SK-N-SH (cell line): ENCODE results near the gene TBCD. TPM values are rescaled to one million over a fixed set of nuclear protein-coding genes. Genes with fewer than 3 reads are reported as not detected.

ENCODE experiments used
- CTCF ChIA-PET: fragments of 300-600, 350-600 bp; formaldehyde crosslinking; extraction: SDS; loops from one replicate; lab custom pipeline; 2021; lab: Yijun Ruan, JAX
- POLR2A ChIA-PET: fragments of 350-600 bp; sonication (Branson Sonifier 250); formaldehyde crosslinking; extraction: SDS; loops from one replicate; lab custom pipeline; 2020; ENCODE audit warnings: antibody characterized with exemption, inconsistent platforms; lab: Yijun Ruan, JAX
- DNase-seq: peaks from one replicate; pipeline ENCODE4 v3.0.0; 2012
- H2AFZ ChIP-seq: fragments of 200-600 bp; sonication (generic); 2 replicates; pipeline ENCODE4 v1.8.1; 2016; ENCODE audit warnings: antibody characterized with exemption, mild to moderate bottlenecking, low read depth
- H3F3A ChIP-seq: fragments of 200-600 bp; sonication (generic); replicated peaks from 2 replicates; pipeline ENCODE3; 2016; ENCODE audit warnings: antibody characterized with exemption, mild to moderate bottlenecking; ENCODE audit not compliant: insufficient read depth
- H3K27ac ChIP-seq, 2 experiments: fragments of 200-500 bp in 1 of 2; fragments of 200-600 bp in 1 of 2; sonication (Bioruptor generic) in 1 of 2; sonication (generic), shearing (Covaris generic) in 1 of 2; 2 replicates each; pipeline versions ENCODE4 v1.5.1 to v1.6.1; 2014 to 2016; ENCODE audit warnings: low read depth in 2 of 2, inconsistent platforms in 1 of 2, low read length in 1 of 2, mild to moderate bottlenecking in 1 of 2, mixed read lengths in 1 of 2
- H3K27me3 ChIP-seq: fragments of 200-600 bp; sonication (generic), shearing (Covaris generic); 2 replicates; pipeline ENCODE4 v1.6.1; 2016; ENCODE audit warnings: mixed run types; ENCODE audit not compliant: insufficient read depth
- H3K36me3 ChIP-seq, 2 experiments: fragments of 200-500 bp in 1 of 2; fragments of 200-600 bp in 1 of 2; sonication (Bioruptor generic) in 1 of 2; sonication (generic) in 1 of 2; replicated peaks in 1 of 2; 2 replicates each; pipeline versions ENCODE3 to v1.5.1; 2014 to 2016; ENCODE audit warnings: low read length in 1 of 2, mild to moderate bottlenecking in 1 of 2; ENCODE audit not compliant: insufficient read depth in 2 of 2, control insufficient read depth in 1 of 2
- H3K4me1 ChIP-seq, 2 experiments: fragments of 200-500 bp in 1 of 2; fragments of 200-600 bp in 1 of 2; sonication (Bioruptor generic) in 1 of 2; sonication (generic), shearing (Covaris generic) in 1 of 2; 2 replicates each; pipeline versions ENCODE4 v1.5.1 to v1.6.1; 2014 to 2016; ENCODE audit warnings: low read depth in 1 of 2, low read length in 1 of 2, mixed run types in 1 of 2; ENCODE audit not compliant: insufficient read depth in 2 of 2, control insufficient read depth in 1 of 2
- H3K4me2 ChIP-seq: fragments of 200-600 bp; sonication (generic), shearing (Covaris generic); 2 replicates; pipeline ENCODE4 v1.6.1; 2017; ENCODE audit warnings: mixed run types
- H3K4me3 ChIP-seq, 2 experiments: fragments of 200-500 bp in 1 of 2; fragments of 200-600 bp in 1 of 2; sonication (Bioruptor generic) in 1 of 2; sonication (generic), shearing (Covaris generic) in 1 of 2; 2 replicates each; pipeline versions ENCODE4 v1.5.1 to v1.8.1; 2014 to 2016; ENCODE audit warnings: low read depth in 2 of 2, inconsistent platforms in 1 of 2, low read length in 1 of 2, mild to moderate bottlenecking in 1 of 2, mixed read lengths in 1 of 2, moderate library complexity in 1 of 2
- H3K79me2 ChIP-seq: fragments of 200-600 bp; sonication (generic); 2 replicates; pipeline ENCODE4 v1.8.1; 2017; ENCODE audit warnings: mild to moderate bottlenecking; ENCODE audit not compliant: insufficient read depth
- H3K9ac ChIP-seq: fragments of 200-600 bp; sonication (generic); 2 replicates; pipeline ENCODE4 v1.6.1; 2017; ENCODE audit warnings: mixed run types
- H3K9me2 ChIP-seq: fragments of 200-600 bp; sonication (generic); 2 replicates; pipeline ENCODE4 v1.6.1; 2017; ENCODE audit warnings: mixed run types
- H3K9me3 ChIP-seq: fragments of 200-600 bp; sonication (generic); 2 replicates; pipeline ENCODE4 v1.6.1; 2017; ENCODE audit warnings: mixed run types, mild to moderate bottlenecking, moderate library complexity
- H4K20me1 ChIP-seq: fragments of 200-600 bp; sonication (generic); 2 replicates; pipeline ENCODE4 v1.6.1; 2017; ENCODE audit warnings: mild to moderate bottlenecking, mixed run types; ENCODE audit not compliant: insufficient read depth
- CHD2 ChIP-seq: fragments of 150-350 bp; IDR thresholded peaks from 2 replicates; pipeline ENCODE4 v1.6.1; 2018; ENCODE audit warnings: low read length; ENCODE audit not compliant: partially characterized antibody
- ELF1 ChIP-seq: IDR thresholded peaks from 2 replicates; pipeline ENCODE4 v1.4.0; 2012
- EP300 ChIP-seq, 2 experiments: IDR thresholded peaks; 2 replicates each; pipeline versions ENCODE4 v1.4.0 to v1.6.1; 2012; ENCODE audit warnings: borderline replicate concordance in 1 of 2, low read depth in 1 of 2, low read length in 1 of 2
- FOXJ3 ChIP-seq: sonication (generic); formaldehyde crosslinking; IDR thresholded peaks from 2 replicates; pipeline ENCODE4 v1.5.1; 2020; ENCODE audit warnings: mild to moderate bottlenecking, missing genetic modification reagents
- FOXM1 ChIP-seq: IDR thresholded peaks from 2 replicates; pipeline ENCODE4 v1.4.0; 2012; ENCODE audit warnings: low read depth, mild to moderate bottlenecking
- GATA2 ChIP-seq: sonication (generic); formaldehyde crosslinking; IDR thresholded peaks from 2 replicates; pipeline ENCODE4 v1.5.0; 2020; ENCODE audit warnings: mild to moderate bottlenecking, missing genetic modification reagents
- IRF3 ChIP-seq: fragments of 150-350 bp; IDR thresholded peaks from 2 replicates; pipeline ENCODE4 v1.6.1; 2016; ENCODE audit warnings: mild to moderate bottlenecking, low read depth, low read length
- MEF2A ChIP-seq: IDR thresholded peaks from 2 replicates; pipeline ENCODE4 v1.4.0; 2012; ENCODE audit warnings: low read depth, borderline replicate concordance
- NRF1 ChIP-seq: IDR thresholded peaks from 2 replicates; pipeline ENCODE4 v1.6.1; 2012; ENCODE audit warnings: low read depth, mild to moderate bottlenecking, low read length
- PBX3 ChIP-seq: IDR thresholded peaks from 2 replicates; pipeline ENCODE4; 2012
- POLR2AphosphoS5 ChIP-seq: IDR thresholded peaks from 2 replicates; pipeline ENCODE4 v1.6.1; 2012; ENCODE audit warnings: low read depth, low read length
- RFX5 ChIP-seq: IDR thresholded peaks from 2 replicates; pipeline ENCODE4 v1.6.1; 2012; ENCODE audit warnings: mild to moderate bottlenecking, improper control_type of control experiment, low read length
- SIN3A ChIP-seq: IDR thresholded peaks from 2 replicates; pipeline ENCODE4 v1.6.1; 2012; ENCODE audit warnings: low read depth, mild to moderate bottlenecking, low read length, moderate library complexity, borderline replicate concordance
- SMC3 ChIP-seq: IDR thresholded peaks from 2 replicates; pipeline ENCODE4 v1.6.1; 2012; ENCODE audit warnings: low read depth, low read length, improper control_type of control experiment
- TAF1 ChIP-seq: IDR thresholded peaks from 2 replicates; pipeline ENCODE4 v1.6.1; 2012; ENCODE audit warnings: low read depth, mild to moderate bottlenecking, low read length, moderate library complexity, borderline replicate concordance
- TCF12 ChIP-seq: IDR thresholded peaks from 2 replicates; pipeline ENCODE4 v1.4.0; 2012
- YY1 ChIP-seq: IDR thresholded peaks from 2 replicates; pipeline ENCODE4 v1.4.0; 2012; ENCODE audit warnings: low read depth, mild to moderate bottlenecking
- WGBS: methylation state at CpG from one replicate; pipeline ENCODE4 v1.1.6; 2017; ENCODE audit warnings: low lambda C conversion rate; 5-methylcytosine and 5-hydroxymethylcytosine counted together
- polyA plus RNA-seq, 3 experiments: library from polyadenylated mRNA; depleted of rRNA; stranded (reverse); fragments of >200 nt; gene quantifications; 2 replicates each; pipeline ENCODE4 v1.2.3, GENCODE V29; 2012
- TF ChIP-seq, protein P1 (sequence below): fragments of 200-600 bp; sonication (generic); IDR thresholded peaks from 2 replicates; pipeline ENCODE4 v1.6.1; 2017; ENCODE audit warnings: antibody characterized with exemption, mild to moderate bottlenecking, moderate library complexity
- TF ChIP-seq, protein P2 (sequence below): IDR thresholded peaks from 2 replicates; pipeline ENCODE4 v1.4.0; 2012; ENCODE audit warnings: low read depth, borderline replicate concordance

Gene TBCD
- polyA plus RNA-seq, 1 of the 3 experiments (the other 2 are of a cell fraction) = 107 TPM

GRCh38 chr17:82959990-82960418, 208.1 kb downstream of the TBCD start:
- Histone ChIP-seq H3K4me2 (no peak overlapping the region), H3K27me3 (no peaks in the 10 kb centered on the region), H3K4me3 (no peak overlapping the region), H3K9ac (no peak overlapping the region), H3K79me2 (no peaks in the 10 kb centered on the region), H3K36me3 (peaks cover 0 to 3% of the 10 kb centered on the region in 2 experiments), H3K4me1 (no peaks in the 10 kb centered on the region), H2AFZ (no peak overlapping the region), H3K27ac (no peak overlapping the region), H3K9me3 (no peaks in the 10 kb centered on the region), H4K20me1 (no peaks in the 10 kb centered on the region), H3F3A (no peaks in the 10 kb centered on the region), H3K9me2 (no peaks in the 10 kb centered on the region)
- TF ChIP-seq CHD2 (no peak), POLR2AphosphoS5 (no peak), TCF12 (no peak), FOXM1 (no peak), EP300 (IDR thresholded peaks at IDR 0.05; ENCODE audit: borderline replicate concordance in 1 of 2, low read depth in 1 of 2, low read length in 1 of 2) (no peak), RFX5 (no peak), FOXJ3 (CRISPR knock-in tag) (no peak), SIN3A (no peak), NRF1 (no peak), ELF1 (no peak), IRF3 (no peak), PBX3 (no peak), YY1 (no peak), SMC3 (no peak), TAF1 (no peak), MEF2A (no peak), GATA2 (CRISPR knock-in tag) (no peak)
- TF ChIP-seq, protein P1, sequence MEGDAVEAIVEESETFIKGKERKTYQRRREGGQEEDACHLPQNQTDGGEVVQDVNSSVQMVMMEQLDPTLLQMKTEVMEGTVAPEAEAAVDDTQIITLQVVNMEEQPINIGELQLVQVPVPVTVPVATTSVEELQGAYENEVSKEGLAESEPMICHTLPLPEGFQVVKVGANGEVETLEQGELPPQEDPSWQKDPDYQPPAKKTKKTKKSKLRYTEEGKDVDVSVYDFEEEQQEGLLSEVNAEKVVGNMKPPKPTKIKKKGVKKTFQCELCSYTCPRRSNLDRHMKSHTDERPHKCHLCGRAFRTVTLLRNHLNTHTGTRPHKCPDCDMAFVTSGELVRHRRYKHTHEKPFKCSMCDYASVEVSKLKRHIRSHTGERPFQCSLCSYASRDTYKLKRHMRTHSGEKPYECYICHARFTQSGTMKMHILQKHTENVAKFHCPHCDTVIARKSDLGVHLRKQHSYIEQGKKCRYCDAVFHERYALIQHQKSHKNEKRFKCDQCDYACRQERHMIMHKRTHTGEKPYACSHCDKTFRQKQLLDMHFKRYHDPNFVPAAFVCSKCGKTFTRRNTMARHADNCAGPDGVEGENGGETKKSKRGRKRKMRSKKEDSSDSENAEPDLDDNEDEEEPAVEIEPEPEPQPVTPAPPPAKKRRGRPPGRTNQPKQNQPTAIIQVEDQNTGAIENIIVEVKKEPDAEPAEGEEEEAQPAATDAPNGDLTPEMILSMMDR = no peak
- TF ChIP-seq, protein P2, sequence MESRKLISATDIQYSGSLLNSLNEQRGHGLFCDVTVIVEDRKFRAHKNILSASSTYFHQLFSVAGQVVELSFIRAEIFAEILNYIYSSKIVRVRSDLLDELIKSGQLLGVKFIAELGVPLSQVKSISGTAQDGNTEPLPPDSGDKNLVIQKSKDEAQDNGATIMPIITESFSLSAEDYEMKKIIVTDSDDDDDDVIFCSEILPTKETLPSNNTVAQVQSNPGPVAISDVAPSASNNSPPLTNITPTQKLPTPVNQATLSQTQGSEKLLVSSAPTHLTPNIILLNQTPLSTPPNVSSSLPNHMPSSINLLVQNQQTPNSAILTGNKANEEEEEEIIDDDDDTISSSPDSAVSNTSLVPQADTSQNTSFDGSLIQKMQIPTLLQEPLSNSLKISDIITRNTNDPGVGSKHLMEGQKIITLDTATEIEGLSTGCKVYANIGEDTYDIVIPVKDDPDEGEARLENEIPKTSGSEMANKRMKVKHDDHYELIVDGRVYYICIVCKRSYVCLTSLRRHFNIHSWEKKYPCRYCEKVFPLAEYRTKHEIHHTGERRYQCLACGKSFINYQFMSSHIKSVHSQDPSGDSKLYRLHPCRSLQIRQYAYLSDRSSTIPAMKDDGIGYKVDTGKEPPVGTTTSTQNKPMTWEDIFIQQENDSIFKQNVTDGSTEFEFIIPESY = no peak
- ChIA-PET CTCF (no interaction called here), POLR2A (interaction anchor here (0.7 kb wide), 1 partner anchor 181 kb away, joined by 3 read pairs; no protein-coding TSS in a partner anchor)
- DNase-seq = no peak
- 90% methylated on average over 21 of the region's 23 CpGs for WGBS
